Urinary bladder (tissue), 4 donors: Measurements from ENCODE around the gene C1QTNF12. TPM values are rescaled to one million over a fixed set of nuclear protein-coding genes. Genes with fewer than 3 reads are reported as not detected.

Source experiments
- DNase-seq: peaks from one replicate; pipeline ENCODE4 v3.0.0-alpha.2; 2015; ENCODE audit errors: extremely low spot score
- H3K27ac ChIP-seq: one replicate; pipeline ENCODE4 v1.5.1; 2013; ENCODE audit warnings: low read depth, mild to moderate bottlenecking, moderate library complexity
- H3K36me3 ChIP-seq: one replicate; pipeline ENCODE4 v1.6.1; 2013; ENCODE audit warnings: mild to moderate bottlenecking, moderate library complexity; ENCODE audit not compliant: insufficient read depth
- H3K4me1 ChIP-seq: one replicate; pipeline ENCODE4 v1.6.1; 2013; ENCODE audit warnings: mild to moderate bottlenecking, moderate library complexity; ENCODE audit not compliant: insufficient read depth
- H3K4me3 ChIP-seq: one replicate; pipeline ENCODE4 v1.5.1; 2013; ENCODE audit warnings: low read depth, low read length
- WGBS: extraction: QIAGEN DNeasy Blood & Tissue Kit; methylation state at CpG from one replicate; pipeline ENCODE4 v1.1.7; 2013; 5-methylcytosine and 5-hydroxymethylcytosine counted together
- polyA plus RNA-seq: library from polyadenylated mRNA; stranded (reverse); fragments of 200-250 nt; gene quantifications from one replicate; pipeline ENCODE4 v1.2.3, GENCODE V29; 2013
- total RNA-seq: library from RNA; depleted of rRNA; stranded (reverse); fragments of >200 nt; gene quantifications from one replicate; pipeline ENCODE4 v1.2.3, GENCODE V29; 2014
- donor health status: healthy with polysubstance abuse.
- donor health status: healthy.

Gene C1QTNF12
- total and polyA plus RNA-seq, 2 donors: 0.53 to 0.99 TPM

- no peak overlapping the region for H3K27ac ChIP-seq
- no peak for DNase-seq
- WGBS: 54% methylated on average over 50 of the region's 50 CpGs
Measured at GRCh38 chr1:1286313-1287261, 40.1 kb upstream of the C1QTNF12 start.

GRCh38 chr1:1285611-1286311, 39.2 kb upstream of the C1QTNF12 start:
- Histone ChIP-seq H3K4me1 (no peaks in the 10 kb centered on the region), H3K36me3 (no peaks in the 10 kb centered on the region), H3K4me3 (no peak overlapping the region), H3K27ac (no peak overlapping the region)
- no peak for DNase-seq
- WGBS: 65% methylated on average over 37 of the region's 37 CpGs

More at GRCh38 chr1:1286313-1287261, 40.1 kb upstream of the C1QTNF12 start:
- Histone ChIP-seq H3K4me1 (no peaks in the 10 kb centered on the region), H3K4me3 (no peak overlapping the region), H3K36me3 (no peaks in the 10 kb centered on the region)

- no peaks in the 10 kb centered on the region for H3K36me3 ChIP-seq
- DNase-seq: no peak
- 89% methylated on average over 22 of the region's 22 CpGs for WGBS
Measured at GRCh38 chr1:1285102-1285571, 38.6 kb upstream of the C1QTNF12 start.

GRCh38 chr1:1284221-1285101, 37.9 kb upstream of the C1QTNF12 start:
- Histone ChIP-seq H3K36me3 (no peaks in the 10 kb centered on the region), H3K4me1 (no peaks in the 10 kb centered on the region), H3K27ac (no peak overlapping the region), H3K4me3 (no peak overlapping the region)
- no peak for DNase-seq
- WGBS: 84% methylated on average over 32 of the region's 32 CpGs

More at GRCh38 chr1:1285102-1285571, 38.6 kb upstream of the C1QTNF12 start:
- no peaks in the 10 kb centered on the region for H3K4me1 ChIP-seq
- no peak overlapping the region for H3K27ac ChIP-seq
- H3K4me3 ChIP-seq: no peak overlapping the region

- Histone ChIP-seq H3K4me3 (no peak overlapping the region), H3K4me1 (no peaks in the 10 kb centered on the region), H3K27ac (no peak overlapping the region), H3K36me3 (no peaks in the 10 kb centered on the region)
- no peak for DNase-seq
- WGBS: 13% methylated on average over 8 of the region's 9 CpGs
Measured at GRCh38 chr1:1283821-1284220, 37.3 kb upstream of the C1QTNF12 start.

GRCh38 chr1:1282998-1283397, 36.5 kb upstream of the C1QTNF12 start:
- H3K4me1 ChIP-seq: no peaks in the 10 kb centered on the region
- no peak overlapping the region for H3K27ac ChIP-seq
- WGBS: 85% methylated on average over 14 of the region's 14 CpGs
- no peak for DNase-seq
- H3K36me3 ChIP-seq: no peaks in the 10 kb centered on the region
- H3K4me3 ChIP-seq: no peak overlapping the region

- no peak overlapping the region for H3K27ac ChIP-seq
- no peak overlapping the region for H3K4me3 ChIP-seq
- H3K36me3 ChIP-seq: no peaks in the 10 kb centered on the region
- no peak for DNase-seq
- WGBS: 48% methylated on average over 26 of the region's 26 CpGs
- no peaks in the 10 kb centered on the region for H3K4me1 ChIP-seq
Measured at GRCh38 chr1:1281533-1282321, 35.2 kb upstream of the C1QTNF12 start.

GRCh38 chr1:1280782-1281481, 34.4 kb upstream of the C1QTNF12 start:
- no peak overlapping the region for H3K4me3 ChIP-seq
- WGBS: 90% methylated on average over 21 of the region's 21 CpGs
- H3K27ac ChIP-seq: no peak overlapping the region
- no peaks in the 10 kb centered on the region for H3K36me3 ChIP-seq
- no peak for DNase-seq
- no peaks in the 10 kb centered on the region for H3K4me1 ChIP-seq

- DNase-seq: no peak
- Histone ChIP-seq H3K36me3 (no peaks in the 10 kb centered on the region), H3K4me3 (no peak overlapping the region), H3K27ac (no peak overlapping the region), H3K4me1 (no peaks in the 10 kb centered on the region)
- WGBS: 90% methylated on average over 16 of the region's 17 CpGs
Measured at GRCh38 chr1:1279028-1279427, 32.5 kb upstream of the C1QTNF12 start.

GRCh38 chr1:1278620-1279019, 32.1 kb upstream of the C1QTNF12 start:
- no peak for DNase-seq
- 96% methylated on average over 13 of the region's 13 CpGs for WGBS
- Histone ChIP-seq H3K4me3 (no peak overlapping the region), H3K4me1 (no peaks in the 10 kb centered on the region), H3K36me3 (no peaks in the 10 kb centered on the region), H3K27ac (no peak overlapping the region)

- 70% methylated on average over 9 of the region's 9 CpGs for WGBS
- Histone ChIP-seq H3K27ac (no peak overlapping the region), H3K36me3 (no peaks in the 10 kb centered on the region), H3K4me3 (no peak overlapping the region), H3K4me1 (peaks cover 4% of the 10 kb centered on the region)
- no peak for DNase-seq
Measured at GRCh38 chr1:1275836-1276235, 29.3 kb upstream of the C1QTNF12 start.

- Histone ChIP-seq H3K27ac (no peak overlapping the region), H3K4me3 (no peak overlapping the region), H3K4me1 (peaks cover 4% of the 10 kb centered on the region), H3K36me3 (no peaks in the 10 kb centered on the region)
- WGBS: 85% methylated on average over 15 of the region's 15 CpGs
- DNase-seq: no peak
Measured at GRCh38 chr1:1274931-1275431, 28.5 kb upstream of the C1QTNF12 start.
